Measurements from ENCODE around the gene MMP1. TPM values are rescaled to one million over a fixed set of nuclear protein-coding genes. Genes with fewer than 3 reads are reported as not detected.

MMP1 gene
- total RNA-seq, 4 donors from 2014 or later, result not detected

- WGBS, 2 donors (ENCODE audit: low coverage in 1 of 2), result 2 to 16% methylated on average over 2 of the region's 2 CpGs
- H3K27me3 ChIP-seq, result no peaks in the 10 kb centered on the region
- H3K36me3 ChIP-seq, result no peaks in the 10 kb centered on the region
- no peaks in the 10 kb centered on the region for H3K9me3 ChIP-seq
- H3K4me1 ChIP-seq, result no peaks in the 10 kb centered on the region
- H3K27ac ChIP-seq, result no peak within 1 kb of the TSS
- no peak within 1 kb of the TSS for H3K4me3 ChIP-seq
- ATAC-seq, result no peak
- no peak for TF ChIP-seq POLR2A (IDR thresholded peaks at IDR 0.05)
- TF ChIP-seq POLR2AphosphoS5 (IDR thresholded peaks at IDR 0.05), result no peak
- no peak for TF ChIP-seq EP300 (IDR thresholded peaks at IDR 0.05)
- no peak for TF ChIP-seq CTCF (IDR thresholded peaks at IDR 0.05)
Measured at GRCh38 chr11:102780491-102780918, 17.5 kb downstream of the MMP1 start, which contains the start of gene MMP10. Gene MMP10 (minus strand): TSS chr11:102780628. CDS start chr11:102780591, 37 bp downstream.

- H3K4me3 ChIP-seq, result no peak overlapping the region
- no peaks in the 10 kb centered on the region for H3K36me3 ChIP-seq
- no peak overlapping the region for H3K27ac ChIP-seq
- H3K27me3 ChIP-seq, result no peaks in the 10 kb centered on the region
- H3K9me3 ChIP-seq, result no peaks in the 10 kb centered on the region
- ATAC-seq, result no peak
- 74 to 85% methylated on average over 5 of the region's 5 CpGs for WGBS, 2 donors (ENCODE audit: low coverage in 1 of 2)
- H3K4me1 ChIP-seq, result no peaks in the 10 kb centered on the region
- TF ChIP-seq POLR2A (IDR thresholded peaks at IDR 0.05) (no peak), CTCF (IDR thresholded peaks at IDR 0.05) (no peak), EP300 (IDR thresholded peaks at IDR 0.05) (no peak), POLR2AphosphoS5 (IDR thresholded peaks at IDR 0.05) (no peak)
Measured at GRCh38 chr11:102776454-102776853, 21.5 kb downstream of the MMP1 start.

GRCh38 chr11:102773386-102773785 is 24.6 kb downstream of the MMP1 start:
- H3K27me3 ChIP-seq, result no peaks in the 10 kb centered on the region
- no peak for ATAC-seq
- WGBS, 2 donors (ENCODE audit: low coverage in 1 of 2), result 51 to 53% methylated on average over 4 of the region's 4 CpGs
- no peaks in the 10 kb centered on the region for H3K9me3 ChIP-seq
- TF ChIP-seq POLR2A (IDR thresholded peaks at IDR 0.05) (no peak), CTCF (IDR thresholded peaks at IDR 0.05) (no peak), EP300 (IDR thresholded peaks at IDR 0.05) (no peak), POLR2AphosphoS5 (IDR thresholded peaks at IDR 0.05) (no peak)
- no peaks in the 10 kb centered on the region for H3K36me3 ChIP-seq
- H3K4me3 ChIP-seq, result no peak overlapping the region
- H3K4me1 ChIP-seq, result no peaks in the 10 kb centered on the region
- no peak overlapping the region for H3K27ac ChIP-seq

- no peak for ATAC-seq
- Histone ChIP-seq H3K4me1 (no peaks in the 10 kb centered on the region), H3K27me3 (no peaks in the 10 kb centered on the region), H3K4me3 (no peak overlapping the region), H3K9me3 (no peaks in the 10 kb centered on the region), H3K36me3 (no peaks in the 10 kb centered on the region), H3K27ac (no peak overlapping the region)
- TF ChIP-seq EP300 (IDR thresholded peaks at IDR 0.05) (no peak), CTCF (IDR thresholded peaks at IDR 0.05) (no peak), POLR2A (IDR thresholded peaks at IDR 0.05) (no peak), POLR2AphosphoS5 (IDR thresholded peaks at IDR 0.05) (no peak)
- WGBS, 2 donors (ENCODE audit: low coverage in 1 of 2), result 40 to 57% methylated on average over 1 of the region's 1 CpG
Measured at GRCh38 chr11:102771351-102771750, 26.6 kb downstream of the MMP1 start.

GRCh38 chr11:102770191-102770590 is 27.8 kb downstream of the MMP1 start:
- Histone ChIP-seq H3K36me3 (no peaks in the 10 kb centered on the region), H3K4me3 (no peak overlapping the region), H3K4me1 (no peaks in the 10 kb centered on the region), H3K27me3 (no peaks in the 10 kb centered on the region), H3K27ac (no peak overlapping the region), H3K9me3 (no peaks in the 10 kb centered on the region)
- TF ChIP-seq POLR2AphosphoS5 (IDR thresholded peaks at IDR 0.05) (no peak), CTCF (IDR thresholded peaks at IDR 0.05) (no peak), EP300 (IDR thresholded peaks at IDR 0.05) (no peak), POLR2A (IDR thresholded peaks at IDR 0.05) (no peak)
- ATAC-seq, result no peak

Data from gastroesophageal sphincter (tissue), 4 donors.